NB4 (cell line): ENCODE results near the gene GDNF.

Experiments
- CTCF ChIP-seq: IDR thresholded peaks from one replicate; pipeline ENCODE4 v1.5.1; 2012; ENCODE audit warnings: low read depth, low read length
- MAX ChIP-seq: IDR thresholded peaks from 2 replicates; pipeline ENCODE4 v1.6.1; 2011; ENCODE audit warnings: low read depth, low read length
- MYC ChIP-seq: IDR thresholded peaks from 2 replicates; pipeline ENCODE4 v1.6.1; 2011; ENCODE audit warnings: low read depth, low read length
- POLR2A ChIP-seq: IDR thresholded peaks from 2 replicates; pipeline ENCODE4 v1.6.1; 2011; ENCODE audit warnings: mild to moderate bottlenecking; ENCODE audit not compliant: insufficient read length; ENCODE audit errors: extremely low read depth

- TF ChIP-seq CTCF: no peak
- TF ChIP-seq MAX: no peak
- no peak for TF ChIP-seq POLR2A
- no peak for TF ChIP-seq MYC
Measured at GRCh38 chr5:37768371-37768770, 71.5 kb downstream of the GDNF start.
